IPS-15b (cell line): Measurements from ENCODE around the gene RARS2.

ENCODE experiments used
- H3K27me3 ChIP-seq: one replicate; pipeline ENCODE4 v1.6.1; 2013; ENCODE audit warnings: low read length; ENCODE audit not compliant: control insufficient read depth, insufficient read depth
- H3K36me3 ChIP-seq: one replicate; pipeline ENCODE4 v1.6.1; 2013; ENCODE audit warnings: low read length; ENCODE audit not compliant: control insufficient read depth, insufficient read depth
- H3K4me1 ChIP-seq: one replicate; pipeline ENCODE4 v1.6.1; 2013; ENCODE audit warnings: mild to moderate bottlenecking, low read length; ENCODE audit not compliant: control insufficient read depth, insufficient read depth
- H3K4me3 ChIP-seq: one replicate; pipeline ENCODE4 v1.5.1; 2013; ENCODE audit warnings: low read depth, low read length
- H3K9ac ChIP-seq: one replicate; pipeline ENCODE4 v1.6.1; 2013; ENCODE audit warnings: low read depth, mild to moderate bottlenecking, low read length
- H3K9me3 ChIP-seq: one replicate; pipeline ENCODE4 v1.6.1; 2013; ENCODE audit warnings: mild to moderate bottlenecking, low read length; ENCODE audit not compliant: control insufficient read depth, insufficient read depth

Gene RARS2

GRCh38 chr6:87540539-87540938 lies 49.2 kb downstream of the RARS2 start:
- Histone ChIP-seq H3K9me3 (no peaks in the 10 kb centered on the region), H3K27me3 (no peaks in the 10 kb centered on the region), H3K36me3 (peaks cover 13% of the 10 kb centered on the region), H3K4me3 (no peak overlapping the region), H3K9ac (no peak overlapping the region), H3K4me1 (no peaks in the 10 kb centered on the region)

DNA sequence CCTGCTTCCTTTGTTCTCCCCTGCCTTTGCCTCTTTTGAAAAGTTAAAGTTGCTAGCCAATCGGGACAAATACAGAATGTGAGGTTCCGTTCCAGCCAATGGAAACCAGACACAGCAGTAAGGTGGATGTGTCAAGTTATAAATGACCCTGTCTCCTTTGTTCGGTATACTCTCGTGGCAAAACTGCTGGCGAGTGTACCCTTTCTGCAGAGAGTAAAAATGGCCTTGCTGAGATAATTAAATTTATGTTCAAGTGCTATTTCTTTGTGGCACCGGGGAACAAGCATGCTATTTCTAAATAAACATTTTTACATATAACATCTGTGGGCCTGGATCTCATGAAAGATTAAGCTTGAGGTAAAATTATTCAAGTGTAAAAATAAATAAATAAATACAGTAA lies 50.2 kb downstream of the RARS2 start:
- Histone ChIP-seq H3K9ac (no peak overlapping the region), H3K36me3 (peaks cover 10% of the 10 kb centered on the region), H3K4me3 (no peak overlapping the region), H3K9me3 (no peaks in the 10 kb centered on the region), H3K27me3 (no peaks in the 10 kb centered on the region), H3K4me1 (no peaks in the 10 kb centered on the region)

DNA sequence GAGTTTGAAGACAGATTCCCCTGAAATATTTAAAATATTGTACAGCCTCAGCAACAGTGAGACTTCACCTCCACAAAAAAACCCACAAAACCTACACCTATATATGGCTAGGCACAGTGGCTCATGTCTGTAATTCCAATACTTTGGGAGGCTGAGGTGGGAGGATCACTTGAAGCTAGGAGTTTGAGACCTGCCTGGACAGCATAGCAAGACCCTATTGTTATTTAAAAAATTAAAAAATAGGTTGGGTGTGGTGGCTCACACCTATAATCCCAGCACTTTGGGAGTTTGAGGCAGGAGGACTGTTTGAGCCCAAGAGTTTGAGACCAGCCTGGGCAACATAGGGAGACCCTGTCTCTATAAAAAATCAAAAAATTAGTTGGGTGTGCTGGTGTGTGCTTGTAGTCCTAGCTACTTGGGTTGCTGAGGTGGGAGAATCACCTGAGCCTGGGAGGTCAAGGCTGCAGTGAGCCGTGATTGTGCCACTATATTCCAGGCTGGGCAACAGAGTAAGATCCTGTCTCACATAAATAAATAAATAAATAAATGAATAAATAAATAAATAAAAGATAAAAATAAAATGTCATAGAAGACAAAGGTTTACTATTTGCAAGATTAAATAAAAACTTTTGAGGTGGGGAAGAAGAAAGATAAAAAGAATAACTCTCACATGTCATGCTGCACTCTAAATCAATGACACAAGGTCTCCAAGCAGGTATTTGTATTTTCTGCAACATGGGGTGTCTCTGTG lies 51.1 kb downstream of the RARS2 start:
- H3K36me3 ChIP-seq, result peaks cover 10% of the 10 kb centered on the region
- H3K9me3 ChIP-seq, result no peaks in the 10 kb centered on the region
- no peaks in the 10 kb centered on the region for H3K4me1 ChIP-seq
- H3K4me3 ChIP-seq, result no peak overlapping the region
- no peaks in the 10 kb centered on the region for H3K27me3 ChIP-seq
- no peak overlapping the region for H3K9ac ChIP-seq

GRCh38 chr6:87534377-87535047 lies 55.3 kb downstream of the RARS2 start:
- no peaks in the 10 kb centered on the region for H3K4me1 ChIP-seq
- H3K27me3 ChIP-seq, result no peaks in the 10 kb centered on the region
- no peak overlapping the region for H3K9ac ChIP-seq
- no peaks in the 10 kb centered on the region for H3K36me3 ChIP-seq
- no peaks in the 10 kb centered on the region for H3K9me3 ChIP-seq
- H3K4me3 ChIP-seq, result no peak overlapping the region

DNA sequence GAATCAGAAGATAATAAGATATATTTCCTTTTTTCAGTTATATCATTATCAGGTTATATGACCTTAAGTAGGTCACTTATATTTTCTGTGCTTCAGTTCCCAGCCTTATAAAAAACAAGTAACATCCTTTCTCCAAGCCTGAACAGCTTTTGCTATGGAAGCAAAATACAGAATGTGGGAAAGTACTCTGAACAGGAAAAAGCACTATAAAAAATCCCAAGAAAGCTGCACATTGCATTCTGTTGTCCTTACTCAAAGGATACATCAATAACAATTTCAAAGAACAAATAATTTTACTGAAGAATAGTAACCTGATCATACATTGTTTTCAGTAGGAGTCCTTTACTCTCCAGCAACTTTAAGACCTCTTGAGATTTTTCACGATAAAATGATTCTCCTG lies 60.6 kb downstream of the RARS2 start:
- Histone ChIP-seq H3K4me1 (no peaks in the 10 kb centered on the region), H3K36me3 (no peaks in the 10 kb centered on the region), H3K27me3 (no peaks in the 10 kb centered on the region), H3K4me3 (no peak overlapping the region), H3K9ac (no peak overlapping the region), H3K9me3 (no peaks in the 10 kb centered on the region)

DNA sequence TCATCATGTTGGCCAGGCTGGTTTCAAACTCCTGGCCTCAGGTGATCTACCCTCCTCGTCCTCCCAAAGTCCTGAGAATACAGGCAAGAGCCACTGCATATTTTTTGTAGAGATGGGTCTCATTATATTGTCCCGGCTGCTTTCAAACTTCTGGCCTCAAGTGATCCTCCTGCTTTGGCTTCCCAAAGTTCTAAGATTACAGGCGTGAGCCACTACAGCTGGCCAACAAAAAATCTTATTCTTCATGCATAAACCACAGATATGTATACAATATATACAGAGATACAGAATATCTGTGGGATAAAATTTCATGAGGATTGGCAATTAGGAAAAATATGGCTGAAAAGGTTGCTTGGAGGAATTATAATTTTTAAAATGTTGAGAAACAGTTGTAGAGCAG lies 67.1 kb downstream of the RARS2 start:
- no peaks in the 10 kb centered on the region for H3K27me3 ChIP-seq
- no peak overlapping the region for H3K4me3 ChIP-seq
- no peak overlapping the region for H3K9ac ChIP-seq
- no peaks in the 10 kb centered on the region for H3K4me1 ChIP-seq
- no peaks in the 10 kb centered on the region for H3K9me3 ChIP-seq
- peaks cover 4% of the 10 kb centered on the region for H3K36me3 ChIP-seq

DNA sequence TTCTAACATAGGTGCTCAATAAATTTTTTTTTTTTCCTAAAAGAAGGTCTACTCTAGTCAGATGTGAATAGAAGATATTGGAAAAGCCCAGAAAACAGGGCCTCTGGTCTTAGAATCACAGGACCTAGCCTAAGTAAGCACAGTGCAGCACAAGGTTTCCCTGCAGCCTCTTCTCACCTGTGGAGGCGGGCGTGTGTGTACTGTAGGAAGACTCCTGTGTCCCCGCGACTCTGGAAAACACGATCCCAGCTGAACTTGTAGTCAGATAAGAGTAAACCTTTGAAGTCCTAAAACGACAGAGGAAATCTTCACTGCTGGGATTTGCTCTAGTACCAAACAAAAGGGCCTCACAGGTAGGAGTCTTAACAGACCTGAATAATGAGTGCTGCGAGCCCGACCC lies 71.3 kb downstream of the RARS2 start:
- Histone ChIP-seq H3K9me3 (no peaks in the 10 kb centered on the region), H3K4me1 (no peaks in the 10 kb centered on the region), H3K9ac (no peak overlapping the region), H3K27me3 (no peaks in the 10 kb centered on the region), H3K36me3 (peaks cover 21% of the 10 kb centered on the region), H3K4me3 (no peak overlapping the region)

DNA sequence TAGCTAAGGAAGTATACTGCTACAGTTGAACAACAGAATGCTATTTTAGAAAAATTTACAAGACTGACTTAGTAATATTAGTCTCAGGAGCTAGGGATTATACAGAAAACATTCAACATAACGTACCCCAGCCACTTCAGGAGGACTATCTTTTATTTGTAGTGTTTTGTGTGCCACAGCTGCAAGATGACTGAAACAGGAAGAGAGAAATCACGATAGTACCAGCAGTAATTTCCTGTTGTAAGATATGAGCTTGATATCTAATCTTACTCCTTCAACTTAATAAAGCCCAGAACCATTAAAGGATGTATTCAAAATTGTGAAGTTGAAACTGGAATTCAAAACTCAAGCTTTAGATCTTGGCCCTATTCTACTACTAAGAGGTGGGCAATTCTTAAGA lies 75.0 kb downstream of the RARS2 start:
- H3K4me3 ChIP-seq, result no peak overlapping the region
- H3K9me3 ChIP-seq, result no peaks in the 10 kb centered on the region
- H3K9ac ChIP-seq, result no peak overlapping the region
- H3K27me3 ChIP-seq, result no peaks in the 10 kb centered on the region
- peaks cover 18% of the 10 kb centered on the region for H3K36me3 ChIP-seq
- H3K4me1 ChIP-seq, result no peaks in the 10 kb centered on the region

- no peak overlapping the region for H3K4me3 ChIP-seq
- no peaks in the 10 kb centered on the region for H3K36me3 ChIP-seq
- H3K9ac ChIP-seq, result no peak overlapping the region
- H3K9me3 ChIP-seq, result no peaks in the 10 kb centered on the region
- no peaks in the 10 kb centered on the region for H3K4me1 ChIP-seq
- no peaks in the 10 kb centered on the region for H3K27me3 ChIP-seq
These were observed 85.3 kb downstream of the RARS2 start for GRCh38 chr6:87504441-87504840.

DNA sequence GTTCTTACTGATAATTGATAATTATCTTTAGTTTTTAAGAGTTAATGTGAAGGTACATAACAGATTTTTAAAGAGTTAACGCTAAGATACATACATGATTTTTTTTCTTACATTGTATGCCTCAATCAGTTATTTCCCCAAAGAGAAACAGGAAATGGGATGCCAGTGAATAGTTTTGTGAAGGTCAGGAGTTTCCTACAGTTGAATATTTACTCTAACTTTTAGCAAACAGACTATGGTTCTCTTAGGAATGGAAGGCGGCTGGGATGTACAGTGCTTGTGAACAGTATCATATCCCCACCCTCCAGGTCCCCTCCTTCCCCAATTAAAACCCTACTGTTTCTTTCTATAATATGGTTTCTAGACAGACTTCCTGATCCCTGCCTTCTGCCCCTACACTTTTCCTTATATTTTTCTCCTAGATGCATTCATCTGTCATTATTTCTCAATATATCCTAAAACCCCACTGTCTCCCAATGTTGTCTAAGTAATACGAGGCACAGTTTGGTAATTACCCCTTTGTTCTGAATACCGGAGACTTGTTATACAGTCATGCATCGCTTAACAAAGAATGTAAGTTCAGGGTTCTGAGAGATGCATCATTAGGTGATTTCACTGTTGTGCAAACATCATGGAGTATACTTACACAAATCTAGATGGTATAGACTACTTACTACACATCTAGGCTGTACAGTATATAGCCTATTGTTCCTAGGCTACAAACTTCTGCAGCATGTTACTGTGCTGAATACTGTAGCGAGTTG lies 87.8 kb downstream of the RARS2 start:
- no peaks in the 10 kb centered on the region for H3K27me3 ChIP-seq
- H3K9me3 ChIP-seq, result no peaks in the 10 kb centered on the region
- H3K36me3 ChIP-seq, result no peaks in the 10 kb centered on the region
- no peaks in the 10 kb centered on the region for H3K4me1 ChIP-seq
- no peak overlapping the region for H3K9ac ChIP-seq
- H3K4me3 ChIP-seq, result no peak overlapping the region

- H3K9ac ChIP-seq, result no peak overlapping the region
- no peaks in the 10 kb centered on the region for H3K9me3 ChIP-seq
- no peaks in the 10 kb centered on the region for H3K4me1 ChIP-seq
- H3K4me3 ChIP-seq, result no peak overlapping the region
- H3K36me3 ChIP-seq, result no peaks in the 10 kb centered on the region
- H3K27me3 ChIP-seq, result no peaks in the 10 kb centered on the region
These were observed 91.7 kb downstream of the RARS2 start for GRCh38 chr6:87498048-87498447.
